ENCODE data around the gene COL19A1.

- no peak for TF ChIP-seq CTCF (IDR thresholded peaks at IDR 0.05)
- TF ChIP-seq POLR2A (IDR thresholded peaks at IDR 0.05): no peak
Observed at GRCh38 chr6:70133246-70133645, 266.9 kb downstream of the COL19A1 start.
